ENCODE results near the gene EFHC1.

DNA sequence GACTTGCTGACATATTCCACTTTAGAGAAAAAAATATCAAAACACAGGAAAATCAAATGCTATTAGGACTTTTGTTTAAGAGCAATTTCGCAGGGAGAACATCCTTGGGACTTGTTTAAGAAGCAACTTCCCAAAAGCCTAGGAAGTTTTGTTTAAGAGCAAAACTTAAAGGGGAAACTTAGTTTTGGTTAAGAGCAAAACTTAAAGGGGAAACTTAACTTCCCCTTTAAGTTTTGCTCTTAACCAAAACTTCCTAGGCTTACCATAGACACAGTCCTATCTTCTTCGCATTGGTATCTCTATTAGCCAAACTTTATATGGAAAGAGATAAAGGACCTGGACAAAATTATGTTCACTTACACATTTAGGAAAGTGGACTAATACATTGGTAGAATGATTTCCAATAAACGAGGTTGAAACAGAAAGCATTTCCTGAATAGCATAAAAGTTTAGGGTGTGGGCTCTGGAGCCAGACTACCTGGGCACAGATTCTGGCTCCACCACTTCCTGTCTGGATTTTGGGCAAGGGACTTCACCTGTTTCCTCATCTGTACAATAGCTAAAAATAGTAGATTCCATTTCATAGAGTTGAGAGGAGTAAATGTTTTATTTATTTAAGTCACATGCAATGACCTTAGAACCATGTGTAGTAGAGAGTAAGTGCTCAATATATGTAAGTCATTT is 42.5 kb upstream of the EFHC1 start:
- TF ChIP-seq POLR2AphosphoS5 (IDR thresholded peaks at IDR 0.05; ENCODE audit: borderline replicate concordance, low read depth, low read length) (no peak), EZH2 (IDR thresholded peaks at IDR 0.05) (no peak)

All from SK-N-MC (cell line).